HL-60 (cell line): ENCODE measurements around the gene NCAPG2. TPM values are rescaled to one million over a fixed set of nuclear protein-coding genes. Genes with fewer than 3 reads are reported as not detected.

Experiments used
- DNase-seq, 2 experiments: peaks; one replicate each; pipeline ENCODE4 v3.0.0-alpha.2; 2010 to 2020; ENCODE audit warnings: low read depth in 1 of 2, low spot score in 1 of 2
- H3K27ac ChIP-seq: fragments of 250-450 bp; sonication (Bioruptor Pico); replicated peaks from 2 replicates; pipeline ENCODE4 v1.5.1; 2020; ENCODE audit warnings: mild to moderate bottlenecking, moderate library complexity
- H3K27me3 ChIP-seq: fragments of 250-450 bp; sonication (Bioruptor Pico); 2 replicates; pipeline ENCODE4 v1.5.1; 2021; ENCODE audit warnings: mild to moderate bottlenecking, moderate library complexity; ENCODE audit not compliant: insufficient read depth, poor library complexity, severe bottlenecking
- H3K4me3 ChIP-seq: replicated peaks from 2 replicates; pipeline ENCODE4 v1.5.1; 2011; ENCODE audit warnings: mild to moderate bottlenecking, control low read depth, low read length; ENCODE audit not compliant: insufficient read depth
- GABPA ChIP-seq: IDR thresholded peaks from 2 replicates; pipeline ENCODE4 v1.6.1; 2012; ENCODE audit warnings: low read depth
- POLR2AphosphoS5 ChIP-seq: IDR thresholded peaks from 2 replicates; pipeline ENCODE4 v1.6.1; 2012; ENCODE audit warnings: low read depth
- REST ChIP-seq: IDR thresholded peaks from 2 replicates; pipeline ENCODE4 v1.6.1; 2012; ENCODE audit warnings: low read depth; ENCODE audit not compliant: insufficient replicate concordance
- SPI1 ChIP-seq: IDR thresholded peaks from 2 replicates; pipeline ENCODE4 v1.6.1; 2012; ENCODE audit warnings: low read depth, mild to moderate bottlenecking, borderline replicate concordance
- microRNA-seq: library from miRNA; unstranded; fragments of <30 nt; microRNA quantifications from one replicate; pipeline ENCODE4, GENCODE V29; 2018
- TF ChIP-seq, protein P1 (sequence below): IDR thresholded peaks from one replicate; pipeline ENCODE4 v1.5.1; 2011; ENCODE audit warnings: low read length, control low read depth, inconsistent platforms; ENCODE audit not compliant: insufficient read depth

Gene NCAPG2

GRCh38 chr7:158581440-158582088, 123.0 kb downstream of the NCAPG2 start:
- no peak for TF ChIP-seq GABPA
- TF ChIP-seq POLR2AphosphoS5: no peak
- no peak for TF ChIP-seq REST
- no peak for TF ChIP-seq SPI1
- TF ChIP-seq, protein P1, sequence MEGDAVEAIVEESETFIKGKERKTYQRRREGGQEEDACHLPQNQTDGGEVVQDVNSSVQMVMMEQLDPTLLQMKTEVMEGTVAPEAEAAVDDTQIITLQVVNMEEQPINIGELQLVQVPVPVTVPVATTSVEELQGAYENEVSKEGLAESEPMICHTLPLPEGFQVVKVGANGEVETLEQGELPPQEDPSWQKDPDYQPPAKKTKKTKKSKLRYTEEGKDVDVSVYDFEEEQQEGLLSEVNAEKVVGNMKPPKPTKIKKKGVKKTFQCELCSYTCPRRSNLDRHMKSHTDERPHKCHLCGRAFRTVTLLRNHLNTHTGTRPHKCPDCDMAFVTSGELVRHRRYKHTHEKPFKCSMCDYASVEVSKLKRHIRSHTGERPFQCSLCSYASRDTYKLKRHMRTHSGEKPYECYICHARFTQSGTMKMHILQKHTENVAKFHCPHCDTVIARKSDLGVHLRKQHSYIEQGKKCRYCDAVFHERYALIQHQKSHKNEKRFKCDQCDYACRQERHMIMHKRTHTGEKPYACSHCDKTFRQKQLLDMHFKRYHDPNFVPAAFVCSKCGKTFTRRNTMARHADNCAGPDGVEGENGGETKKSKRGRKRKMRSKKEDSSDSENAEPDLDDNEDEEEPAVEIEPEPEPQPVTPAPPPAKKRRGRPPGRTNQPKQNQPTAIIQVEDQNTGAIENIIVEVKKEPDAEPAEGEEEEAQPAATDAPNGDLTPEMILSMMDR: no peak
- no peak for DNase-seq
- H3K4me3 ChIP-seq: no peak overlapping the region
- peaks cover 10% of the 10 kb centered on the region for H3K27me3 ChIP-seq
- H3K27ac ChIP-seq: no peak overlapping the region

Small RNAs within 50 kb of the gene (microRNA-seq; reads per million reads assigned to microRNA genes)
- not detected for gene MIR5707
